HG02981 (cell line): ENCODE results near the gene ADD3.
"Not testable (repeated sequence)": the region's sequence is repeated elsewhere in the genome, so short reads cannot be mapped to it uniquely, and the experiment has no call there.

Experiments
- ATAC-seq: cut with Tn5 transposase; IDR thresholded peaks from one replicate; pipeline ENCODE4 v1.9.1; 2021; ENCODE audit warnings: mild to moderate bottlenecking, moderate library complexity; ENCODE audit not compliant: unreplicated experiment

Gene ADD3

GRCh38 chr10:109976681-109977080 lies 31.1 kb upstream of the ADD3 start:
- no peak for ATAC-seq

DNA sequence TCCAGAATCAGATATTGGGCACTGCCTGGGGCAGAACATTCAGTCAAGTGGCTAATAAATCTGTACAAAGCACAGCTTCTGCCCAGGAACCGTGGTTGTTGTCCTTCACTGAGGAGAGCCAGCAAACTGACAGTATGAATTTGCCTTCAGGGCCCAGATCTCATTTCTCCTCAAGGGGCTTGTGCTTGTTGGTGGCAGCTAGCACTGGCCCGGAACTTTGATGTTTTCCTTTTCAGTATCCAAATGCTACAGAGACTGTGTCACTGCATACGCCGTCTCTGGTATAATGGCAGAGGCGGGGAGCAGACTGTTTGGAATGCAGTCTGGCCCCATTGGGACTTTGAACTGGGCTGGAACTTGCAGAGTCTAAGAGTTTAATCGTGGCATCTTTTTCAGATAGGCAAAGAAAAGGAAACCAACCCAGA lies 30.4 kb upstream of the ADD3 start:
- no peak for ATAC-seq

DNA sequence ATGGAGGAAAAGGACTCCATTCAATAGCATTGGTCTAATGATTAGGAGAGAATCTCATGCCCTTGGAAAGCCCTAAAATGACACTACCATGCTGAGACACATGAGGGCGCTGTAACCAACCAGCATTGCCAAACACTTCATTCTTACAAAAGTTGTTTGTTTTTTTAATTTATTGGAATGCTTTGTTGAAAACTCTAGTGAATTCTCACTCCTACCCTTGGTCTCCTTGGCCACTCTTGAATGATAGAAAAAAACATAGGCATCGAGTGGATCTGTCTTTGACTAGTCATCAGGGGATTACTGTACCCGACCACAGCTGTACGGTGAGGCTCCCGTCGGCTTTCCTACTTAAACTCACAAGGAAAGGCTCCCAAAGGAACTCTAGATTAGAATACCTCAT lies 29.3 kb upstream of the ADD3 start:
- peak; percentile 74 for ATAC-seq

DNA sequence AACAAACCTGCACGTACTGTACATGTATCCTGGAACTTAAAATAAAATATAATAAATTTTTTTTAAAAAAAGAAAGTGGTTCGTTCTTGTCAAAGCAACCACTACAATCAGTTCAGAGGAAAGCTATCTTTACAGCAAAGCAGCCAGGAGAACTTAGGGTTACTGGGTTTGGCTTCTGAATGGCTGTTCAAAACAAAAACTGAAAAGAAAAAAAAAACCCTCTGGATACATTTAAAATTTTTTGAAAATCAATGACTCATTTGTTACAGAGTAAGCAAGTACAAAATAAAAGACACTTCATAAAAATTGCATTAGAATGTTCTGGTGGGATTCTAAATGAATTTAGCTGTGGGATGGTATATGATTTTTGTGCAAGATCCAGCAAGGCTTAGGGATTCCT lies 28.6 kb upstream of the ADD3 start:
- ATAC-seq: no peak

DNA sequence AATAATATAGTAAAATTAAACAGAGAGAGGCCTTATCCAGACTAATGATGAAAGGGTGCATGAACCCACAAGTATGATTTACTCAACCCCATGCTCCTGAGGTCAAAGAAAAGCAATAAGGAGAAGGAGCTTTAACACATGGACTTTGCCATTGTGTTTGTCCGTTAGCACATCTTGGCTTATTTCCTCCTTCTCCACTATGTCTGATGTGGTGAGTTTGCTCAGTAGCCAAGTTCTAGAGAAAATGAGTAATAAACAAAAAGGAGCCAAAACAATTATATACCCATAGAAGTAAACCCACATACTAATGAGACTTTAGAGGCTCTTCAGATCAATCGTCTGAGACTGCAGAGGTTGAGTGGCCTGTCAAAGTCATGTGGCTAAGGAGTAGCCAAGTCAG lies 26.1 kb upstream of the ADD3 start:
- no peak for ATAC-seq

DNA sequence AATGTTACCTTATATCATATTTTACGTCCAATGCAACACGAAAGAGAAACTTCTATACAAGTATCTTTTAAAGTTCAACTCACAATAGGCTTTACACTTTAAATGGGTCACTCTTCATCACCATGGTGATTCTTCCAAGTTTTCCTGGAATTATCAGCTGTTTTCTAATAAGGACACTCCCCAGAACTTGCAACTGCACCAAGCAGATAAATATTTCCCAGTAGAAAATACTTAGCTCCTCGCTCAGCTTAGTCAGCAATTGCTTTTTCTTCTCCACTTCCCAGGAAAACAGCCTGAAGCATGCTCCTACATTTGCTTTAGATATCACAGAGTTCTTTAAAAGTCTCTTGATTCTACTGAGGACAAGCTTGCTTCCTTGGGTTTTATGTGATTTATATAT lies 25.7 kb upstream of the ADD3 start:
- ATAC-seq: no peak

GRCh38 chr10:109982812-109983211 lies 25.0 kb upstream of the ADD3 start:
- no peak for ATAC-seq

DNA sequence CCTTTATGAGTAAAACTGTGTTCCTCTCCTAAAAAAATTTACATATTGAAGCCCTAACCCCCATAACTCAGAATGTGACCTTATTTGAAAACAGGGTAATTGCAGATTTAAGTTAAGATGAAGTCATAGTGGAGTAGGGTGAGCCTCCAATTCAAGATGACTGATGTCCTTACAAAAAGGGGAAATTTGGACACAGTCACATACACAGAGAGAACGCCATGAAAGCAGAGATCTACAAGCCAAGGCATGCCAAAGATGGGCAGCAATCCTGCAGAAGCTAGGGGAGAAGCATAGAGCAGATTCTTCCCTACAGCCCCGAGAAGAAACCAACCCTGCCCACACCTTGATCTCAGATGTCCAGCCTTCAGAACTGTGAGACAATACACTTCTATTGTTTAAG lies 23.8 kb upstream of the ADD3 start:
- no peak for ATAC-seq

DNA sequence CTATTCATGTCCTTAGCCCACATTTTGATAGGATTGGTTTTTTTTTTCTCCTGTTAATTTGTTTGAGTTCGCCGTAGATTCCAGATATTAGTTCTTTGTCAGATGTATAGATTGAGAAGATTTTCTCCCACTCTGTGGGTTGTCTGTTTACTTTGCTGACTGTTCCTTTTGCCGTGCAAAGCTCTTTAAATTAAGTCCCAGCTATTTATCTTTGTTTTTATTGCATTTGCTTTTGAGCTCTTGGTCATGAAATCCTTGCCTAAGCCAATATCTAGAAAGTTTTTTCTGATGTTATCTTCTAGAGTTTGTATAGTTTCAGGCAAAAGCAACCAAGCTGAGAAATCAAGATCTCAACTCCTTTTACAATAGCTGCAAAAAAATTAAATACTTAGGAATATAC lies 22.0 kb upstream of the ADD3 start:
- not testable (repeated sequence) for ATAC-seq

DNA sequence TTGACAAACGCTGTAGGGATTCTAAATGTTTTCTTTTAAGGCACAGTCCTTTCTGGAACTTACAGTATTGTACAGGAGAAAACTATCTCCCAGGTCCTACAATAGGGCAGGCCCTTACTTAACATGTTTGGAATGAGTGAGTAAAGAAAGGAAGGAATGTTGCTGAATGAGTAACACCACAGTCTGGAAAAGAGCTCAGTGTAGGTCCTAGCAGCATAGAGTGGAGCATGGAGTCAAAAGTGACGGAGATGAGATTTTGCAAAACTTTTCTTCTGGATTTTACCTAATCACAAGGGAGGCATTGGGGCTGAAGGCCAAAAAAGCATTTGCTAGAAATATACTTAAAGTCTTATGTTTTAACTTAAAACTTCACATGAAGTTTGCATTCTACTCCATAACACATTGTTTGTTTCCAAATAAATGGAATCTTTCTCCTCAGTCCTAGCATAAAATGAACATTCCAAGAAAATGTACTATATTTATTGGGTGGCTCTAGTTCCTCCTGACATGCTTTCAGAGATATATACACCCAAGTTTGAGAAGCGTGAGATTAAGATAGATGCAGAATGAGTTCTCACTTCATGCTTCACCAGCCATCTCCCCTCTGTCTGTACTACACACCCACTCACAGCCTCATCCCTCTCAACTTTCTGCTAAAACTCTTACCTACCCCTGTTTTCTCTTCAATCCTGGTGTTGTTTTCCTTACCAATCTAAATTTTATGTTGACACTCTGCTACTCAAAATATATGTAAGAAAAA lies 20.2 kb upstream of the ADD3 start:
- no peak for ATAC-seq

DNA sequence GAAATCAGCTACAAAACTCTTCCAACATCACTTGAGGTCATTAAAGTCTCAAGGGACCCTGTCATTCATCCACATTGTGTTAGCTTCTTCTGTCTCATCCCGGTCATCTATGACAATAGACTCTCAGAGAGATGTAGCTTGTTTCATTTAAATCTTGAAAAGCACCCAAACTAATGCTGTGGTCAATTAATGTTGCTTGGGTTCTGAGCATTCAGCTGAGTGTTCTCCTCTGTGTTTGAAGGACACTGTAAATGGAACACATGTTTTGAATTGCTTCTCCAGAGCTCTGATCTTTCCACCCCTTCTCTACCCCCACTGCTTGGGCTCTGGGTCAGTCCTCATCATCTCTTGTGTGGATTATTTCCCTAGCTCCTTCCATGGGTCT lies 19.6 kb upstream of the ADD3 start:
- ATAC-seq: no peak

DNA sequence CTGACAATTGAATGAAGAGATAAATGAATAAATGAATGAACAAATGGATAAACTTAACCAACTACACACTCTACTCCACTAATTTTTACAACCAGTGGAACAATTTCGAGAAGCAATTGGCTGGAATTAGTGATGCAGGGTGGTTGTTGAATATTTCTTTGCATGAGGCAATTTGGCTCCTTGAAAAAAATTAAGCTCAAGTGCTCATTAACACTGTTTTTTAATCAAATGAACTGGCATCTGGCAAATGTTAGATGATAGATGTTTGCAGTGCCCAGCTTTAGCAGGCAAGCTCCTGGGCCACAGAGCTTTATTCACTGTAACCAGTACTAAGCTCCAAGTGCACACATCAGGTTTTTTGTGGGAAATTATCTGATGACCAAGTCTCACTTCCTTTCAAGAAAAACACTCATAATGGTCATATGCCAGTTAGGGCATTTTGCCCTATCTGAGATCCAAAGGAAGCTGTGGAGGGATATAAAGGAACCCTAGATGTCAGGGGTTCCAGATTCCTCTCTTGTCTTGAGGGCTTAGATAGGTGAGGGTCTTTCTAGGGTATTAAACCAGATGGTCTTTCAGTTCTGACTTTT lies 16.4 kb upstream of the ADD3 start:
- ATAC-seq: no peak

- no peak for ATAC-seq
Measured at GRCh38 chr10:109992485-109992884, 15.3 kb upstream of the ADD3 start.

GRCh38 chr10:109993551-109994330 lies 14.0 kb upstream of the ADD3 start:
- no peak for ATAC-seq

- ATAC-seq: no peak
Measured at GRCh38 chr10:109994711-109995577, 12.8 kb upstream of the ADD3 start.

DNA sequence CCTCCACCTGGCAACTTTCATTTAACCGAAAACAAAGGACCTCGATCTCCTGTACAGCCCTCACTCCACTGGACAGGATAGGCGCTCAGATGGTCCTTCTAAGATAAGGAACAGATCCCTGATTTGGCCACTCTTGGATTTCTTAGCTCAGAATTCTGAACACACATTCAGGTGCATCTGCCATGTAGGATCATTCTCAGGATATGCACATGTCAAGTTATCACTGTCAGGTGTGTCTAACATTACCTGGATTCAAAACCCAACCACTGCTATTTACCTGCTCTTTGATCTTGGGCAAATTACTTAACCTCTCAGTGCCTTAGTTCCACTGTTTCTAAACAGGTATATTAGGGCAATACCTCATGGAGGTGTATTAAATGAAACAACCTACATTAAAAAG lies 12.2 kb upstream of the ADD3 start:
- ATAC-seq: no peak

DNA sequence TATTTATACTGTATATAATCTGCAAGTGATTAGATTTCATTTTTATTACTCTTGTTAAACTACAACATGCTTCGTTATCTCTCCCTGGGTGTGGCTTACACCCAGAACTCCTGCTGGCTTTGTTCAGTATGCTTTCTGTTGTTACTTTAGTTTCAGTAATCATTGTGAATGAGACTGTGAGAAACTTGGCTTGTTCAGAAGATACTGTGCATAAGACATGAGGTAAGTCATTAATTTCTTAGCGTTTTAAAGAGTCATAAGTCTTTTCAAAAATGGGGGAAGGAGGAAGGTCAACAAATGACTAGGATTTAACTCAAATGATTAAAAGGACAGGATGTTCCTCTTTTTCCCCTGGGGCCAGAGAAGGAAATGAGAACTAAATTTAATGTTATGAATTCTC lies 11.6 kb upstream of the ADD3 start:
- ATAC-seq: peak; percentile 84

DNA sequence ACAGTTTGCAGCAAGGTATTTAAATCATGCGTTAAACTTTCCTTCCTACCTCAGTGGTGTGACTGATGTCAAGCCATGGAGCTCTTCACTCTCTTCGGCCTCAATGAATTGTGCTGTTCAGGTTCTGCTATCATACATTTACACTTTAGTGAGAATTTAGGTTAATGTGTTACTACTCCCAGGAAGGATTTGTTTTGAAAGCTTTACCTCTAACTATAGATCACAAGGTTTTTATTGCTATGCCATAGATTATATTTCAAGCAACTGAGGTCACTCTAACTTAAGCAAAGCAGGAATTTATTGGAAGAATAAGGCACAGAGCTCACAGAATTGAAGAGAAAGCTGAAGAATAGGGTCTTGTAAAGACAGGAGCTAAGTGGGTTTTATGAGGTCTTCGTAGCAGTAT lies 11.0 kb upstream of the ADD3 start:
- peak; percentile 34 for ATAC-seq

DNA sequence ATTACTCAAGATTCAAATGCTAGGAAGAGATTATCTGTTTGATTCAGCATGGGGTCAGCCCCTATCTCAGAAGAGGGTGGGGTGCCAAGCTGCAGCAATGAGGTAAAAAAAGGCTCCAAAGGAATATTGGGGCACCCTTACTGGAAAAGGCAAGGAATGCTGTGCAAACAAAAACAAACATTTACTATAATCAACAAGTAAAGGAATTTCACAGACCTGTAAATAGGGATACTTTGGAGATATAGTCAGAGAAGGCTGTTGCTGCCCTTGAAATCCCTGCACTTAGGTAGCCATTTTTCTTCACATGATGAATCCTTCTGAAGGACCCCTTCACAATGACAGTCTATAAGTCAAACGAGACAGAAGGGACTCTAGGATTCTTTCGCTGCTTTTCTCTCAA lies 10.6 kb upstream of the ADD3 start:
- no peak for ATAC-seq

- no peak for ATAC-seq
Measured at GRCh38 chr10:109998513-109998912, 9.3 kb upstream of the ADD3 start.
